Neural cell (in vitro differentiated cells): ENCODE measurements around the gene CEP170B.

Experiments
- EP300 ChIP-seq: fragments of 450-650 bp; conservative IDR thresholded peaks from 2 replicates; pipeline ENCODE4 v1.6.1; 2014; ENCODE audit warnings: antibody characterized with exemption, mild to moderate bottlenecking, moderate library complexity; ENCODE audit not compliant: poor library complexity, severe bottlenecking
- EZH2 ChIP-seq: fragments of 200-600, 300-800 bp; shearing (Covaris generic), sonication (generic); IDR thresholded peaks from 2 replicates; pipeline ENCODE4 v1.6.1; 2014; ENCODE audit warnings: antibody characterized with exemption, low read length, borderline replicate concordance, mild to moderate bottlenecking; ENCODE audit not compliant: insufficient read depth, poor library complexity, severe bottlenecking
- MXI1 ChIP-seq: fragments of 450-650 bp; conservative IDR thresholded peaks from 2 replicates; pipeline ENCODE4 v1.6.1; 2014; ENCODE audit warnings: antibody characterized with exemption, mild to moderate bottlenecking; ENCODE audit not compliant: poor library complexity, severe bottlenecking
- POLR2AphosphoS5 ChIP-seq: IDR thresholded peaks from 2 replicates; pipeline ENCODE4 v1.6.1; 2012
- RAD21 ChIP-seq: fragments of 450-650 bp; conservative IDR thresholded peaks from 2 replicates; pipeline ENCODE4 v1.6.1; 2014; ENCODE audit warnings: antibody characterized with exemption, mild to moderate bottlenecking, moderate library complexity
- SMC3 ChIP-seq: fragments of 450-650 bp; conservative IDR thresholded peaks from 2 replicates; pipeline ENCODE4 v1.6.1; 2014; ENCODE audit warnings: antibody characterized with exemption, mild to moderate bottlenecking, moderate library complexity; ENCODE audit not compliant: poor library complexity
- TAF1 ChIP-seq: IDR thresholded peaks from 2 replicates; pipeline ENCODE4 v1.6.1; 2012; ENCODE audit warnings: low read depth
- TF ChIP-seq, protein P1 (sequence below): fragments of 450-650 bp; IDR thresholded peaks from 2 replicates; pipeline ENCODE4 v1.5.1; 2014; ENCODE audit warnings: antibody characterized with exemption, mild to moderate bottlenecking, moderate library complexity; ENCODE audit not compliant: poor library complexity, severe bottlenecking

- TF ChIP-seq EP300 (no peak), SMC3 (no peak), RAD21 (no peak), MXI1 (no peak), POLR2AphosphoS5 (no peak), EZH2 (no peak), TAF1 (no peak)
- TF ChIP-seq, protein P1, sequence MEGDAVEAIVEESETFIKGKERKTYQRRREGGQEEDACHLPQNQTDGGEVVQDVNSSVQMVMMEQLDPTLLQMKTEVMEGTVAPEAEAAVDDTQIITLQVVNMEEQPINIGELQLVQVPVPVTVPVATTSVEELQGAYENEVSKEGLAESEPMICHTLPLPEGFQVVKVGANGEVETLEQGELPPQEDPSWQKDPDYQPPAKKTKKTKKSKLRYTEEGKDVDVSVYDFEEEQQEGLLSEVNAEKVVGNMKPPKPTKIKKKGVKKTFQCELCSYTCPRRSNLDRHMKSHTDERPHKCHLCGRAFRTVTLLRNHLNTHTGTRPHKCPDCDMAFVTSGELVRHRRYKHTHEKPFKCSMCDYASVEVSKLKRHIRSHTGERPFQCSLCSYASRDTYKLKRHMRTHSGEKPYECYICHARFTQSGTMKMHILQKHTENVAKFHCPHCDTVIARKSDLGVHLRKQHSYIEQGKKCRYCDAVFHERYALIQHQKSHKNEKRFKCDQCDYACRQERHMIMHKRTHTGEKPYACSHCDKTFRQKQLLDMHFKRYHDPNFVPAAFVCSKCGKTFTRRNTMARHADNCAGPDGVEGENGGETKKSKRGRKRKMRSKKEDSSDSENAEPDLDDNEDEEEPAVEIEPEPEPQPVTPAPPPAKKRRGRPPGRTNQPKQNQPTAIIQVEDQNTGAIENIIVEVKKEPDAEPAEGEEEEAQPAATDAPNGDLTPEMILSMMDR: no peak
Measured at GRCh38 chr14:104935955-104936354, 70.9 kb downstream of the CEP170B start.
